ENCODE results near the gene GSTM3.

DNA sequence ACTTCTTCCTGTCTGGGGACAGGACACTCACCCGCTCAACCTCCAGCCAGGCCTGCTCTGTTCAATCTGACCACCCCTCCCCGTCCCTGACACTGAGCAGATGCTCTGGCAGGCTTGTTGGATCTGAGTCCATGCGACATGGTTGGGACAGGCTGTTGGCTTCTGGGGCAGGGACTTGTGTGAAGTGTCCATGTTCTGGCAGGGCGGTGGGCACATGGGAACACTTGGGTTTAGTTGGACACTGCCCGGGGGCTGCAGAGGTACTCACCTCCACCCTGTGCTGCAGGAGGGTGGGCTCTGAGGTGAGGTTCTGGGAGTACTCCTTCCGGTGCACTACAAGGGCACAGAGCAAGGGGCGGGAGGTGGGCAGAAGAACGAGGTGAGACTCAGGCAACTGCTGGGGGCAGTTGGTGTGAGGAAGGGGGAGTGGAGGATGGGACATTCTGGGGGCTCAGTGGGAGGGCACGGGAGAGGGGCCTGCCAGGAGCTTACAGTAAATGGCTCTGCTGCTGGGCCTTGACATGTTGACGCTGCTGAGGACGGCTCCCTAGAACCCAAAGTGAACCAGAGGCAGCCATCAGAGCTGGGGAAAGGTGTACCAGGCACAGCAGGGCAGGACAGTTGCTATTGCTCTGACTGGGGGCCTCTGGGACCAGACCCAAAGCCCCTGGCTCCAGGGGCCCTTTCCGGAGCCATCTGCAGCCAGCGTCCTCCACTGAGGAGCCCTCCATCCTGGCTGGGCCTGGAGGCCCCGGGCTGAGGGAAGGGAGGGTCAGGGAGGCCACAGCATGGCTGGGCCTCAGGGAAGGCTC lies 20.6 kb upstream of the GSTM3 start:
- TF ChIP-seq, protein P1, sequence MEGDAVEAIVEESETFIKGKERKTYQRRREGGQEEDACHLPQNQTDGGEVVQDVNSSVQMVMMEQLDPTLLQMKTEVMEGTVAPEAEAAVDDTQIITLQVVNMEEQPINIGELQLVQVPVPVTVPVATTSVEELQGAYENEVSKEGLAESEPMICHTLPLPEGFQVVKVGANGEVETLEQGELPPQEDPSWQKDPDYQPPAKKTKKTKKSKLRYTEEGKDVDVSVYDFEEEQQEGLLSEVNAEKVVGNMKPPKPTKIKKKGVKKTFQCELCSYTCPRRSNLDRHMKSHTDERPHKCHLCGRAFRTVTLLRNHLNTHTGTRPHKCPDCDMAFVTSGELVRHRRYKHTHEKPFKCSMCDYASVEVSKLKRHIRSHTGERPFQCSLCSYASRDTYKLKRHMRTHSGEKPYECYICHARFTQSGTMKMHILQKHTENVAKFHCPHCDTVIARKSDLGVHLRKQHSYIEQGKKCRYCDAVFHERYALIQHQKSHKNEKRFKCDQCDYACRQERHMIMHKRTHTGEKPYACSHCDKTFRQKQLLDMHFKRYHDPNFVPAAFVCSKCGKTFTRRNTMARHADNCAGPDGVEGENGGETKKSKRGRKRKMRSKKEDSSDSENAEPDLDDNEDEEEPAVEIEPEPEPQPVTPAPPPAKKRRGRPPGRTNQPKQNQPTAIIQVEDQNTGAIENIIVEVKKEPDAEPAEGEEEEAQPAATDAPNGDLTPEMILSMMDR (IDR thresholded peaks at IDR 0.05): no peak
- TF ChIP-seq POLR2A (IDR thresholded peaks at IDR 0.05): no peak

Data from body of pancreas (tissue), 4 donors.